Measurements from ENCODE around the gene BRI3BP.

DNA sequence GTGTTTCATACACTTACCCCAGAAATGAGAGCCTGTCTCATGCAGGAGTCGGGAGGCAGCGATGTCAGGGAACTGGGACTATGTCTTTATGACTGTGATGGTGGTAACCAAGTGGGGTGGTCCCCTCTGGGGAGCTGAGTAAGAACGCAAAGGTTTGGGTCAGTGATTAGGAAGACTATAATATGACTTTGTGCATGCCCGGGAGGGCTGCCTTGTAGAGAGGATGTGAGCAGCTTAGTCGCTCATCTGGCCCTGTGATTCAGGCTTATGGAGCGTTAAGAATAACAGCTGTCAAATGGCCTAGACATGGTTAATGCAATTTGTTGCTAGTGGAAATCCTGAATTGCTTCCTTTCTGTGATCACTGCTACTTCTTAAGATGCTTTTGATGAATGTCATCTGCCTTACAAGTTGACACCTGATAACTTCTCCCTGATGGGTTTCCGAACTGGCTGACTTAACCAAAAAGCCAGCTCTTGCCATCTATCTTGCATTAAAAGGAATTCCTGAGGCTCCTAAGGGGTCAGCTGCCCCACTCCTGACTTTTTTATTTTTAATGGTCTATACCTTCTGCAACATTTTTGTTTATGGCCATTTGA is 36.4 kb downstream of the BRI3BP start:
- TF ChIP-seq CTCF (IDR thresholded peaks at IDR 0.05), result no peak
- no peak for TF ChIP-seq POLR2A (IDR thresholded peaks at IDR 0.05)

All from lower leg skin (tissue), 3 donors.